Stimulated activated naive CD4-positive, alpha-beta T cell treated with Interleukin-2 at 50 U/mL for 16 hours (primary cell): ENCODE data around the gene KLHL42.
"Not testable (repeated sequence)": the region's sequence is repeated elsewhere in the genome, so short reads cannot be mapped to it uniquely, and the experiment has no call there.

ENCODE experiments used
- DNase-seq: peaks from one replicate; lab custom pipeline; 2025; lab: John Stamatoyannopoulos, UW

Gene KLHL42

DNA sequence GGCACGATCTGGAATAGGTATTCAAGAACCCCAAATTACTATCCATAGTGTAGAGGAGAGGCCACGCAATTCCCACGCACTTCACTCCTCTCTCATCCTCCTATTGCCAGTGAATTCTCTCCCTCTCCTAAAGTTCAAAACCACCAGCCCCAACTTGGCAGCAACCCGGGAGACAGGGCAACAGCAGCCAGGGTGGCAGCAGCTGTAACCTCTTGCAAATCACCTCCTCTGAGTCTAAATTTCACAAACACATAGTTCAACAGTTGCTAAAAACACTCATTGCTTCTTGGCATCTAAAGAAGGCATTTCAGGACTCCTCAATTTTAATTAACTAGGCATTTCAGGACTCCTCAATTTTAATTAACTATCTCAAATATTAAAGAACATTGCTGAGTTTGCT, 37.7 kb downstream of the KLHL42 start:
- no peak for DNase-seq

DNA sequence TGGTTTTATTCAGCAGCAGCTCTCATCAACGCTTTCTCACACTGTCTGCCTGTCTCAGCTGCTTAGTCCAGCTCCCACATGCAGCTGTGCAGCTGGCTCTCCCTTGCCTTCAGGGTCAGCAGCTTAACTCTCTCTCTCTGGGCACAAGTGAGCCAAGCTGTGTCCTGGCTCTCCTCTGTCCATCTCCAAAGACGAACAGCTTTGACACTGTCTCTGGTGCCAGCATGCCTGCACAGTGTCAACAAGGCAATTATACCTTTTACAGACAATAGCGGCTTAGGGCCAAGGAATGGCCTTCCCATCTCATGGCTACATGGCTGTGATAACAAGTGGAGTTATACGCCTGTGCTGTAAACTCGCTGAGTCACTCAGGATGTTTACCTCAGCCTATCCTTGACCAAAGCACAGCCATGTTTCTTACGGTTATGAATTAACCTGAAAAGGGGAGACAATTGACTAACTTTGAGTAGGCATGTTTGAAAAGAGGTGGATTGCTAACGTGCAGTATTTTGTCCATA, 38.4 kb downstream of the KLHL42 start:
- no peak for DNase-seq

DNA sequence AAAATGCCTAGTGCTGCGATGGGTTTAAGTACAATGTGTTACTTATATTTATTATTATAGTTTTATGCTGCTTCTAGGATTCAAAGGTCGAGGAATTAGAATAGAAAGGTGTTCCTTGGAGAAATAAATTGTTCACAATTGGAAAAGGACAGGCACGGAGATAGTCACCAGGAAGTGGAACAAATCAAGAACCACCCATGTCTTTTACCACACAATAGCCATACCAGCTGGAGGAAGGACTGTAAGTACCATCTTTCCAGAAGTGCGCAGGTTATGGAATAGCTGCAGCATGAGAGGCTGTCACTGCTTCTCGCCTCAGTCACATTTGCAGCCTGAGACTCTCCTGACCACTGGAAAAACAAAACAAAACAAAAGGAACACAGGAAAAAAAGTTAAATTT, 40.5 kb downstream of the KLHL42 start:
- no peak for DNase-seq

DNA sequence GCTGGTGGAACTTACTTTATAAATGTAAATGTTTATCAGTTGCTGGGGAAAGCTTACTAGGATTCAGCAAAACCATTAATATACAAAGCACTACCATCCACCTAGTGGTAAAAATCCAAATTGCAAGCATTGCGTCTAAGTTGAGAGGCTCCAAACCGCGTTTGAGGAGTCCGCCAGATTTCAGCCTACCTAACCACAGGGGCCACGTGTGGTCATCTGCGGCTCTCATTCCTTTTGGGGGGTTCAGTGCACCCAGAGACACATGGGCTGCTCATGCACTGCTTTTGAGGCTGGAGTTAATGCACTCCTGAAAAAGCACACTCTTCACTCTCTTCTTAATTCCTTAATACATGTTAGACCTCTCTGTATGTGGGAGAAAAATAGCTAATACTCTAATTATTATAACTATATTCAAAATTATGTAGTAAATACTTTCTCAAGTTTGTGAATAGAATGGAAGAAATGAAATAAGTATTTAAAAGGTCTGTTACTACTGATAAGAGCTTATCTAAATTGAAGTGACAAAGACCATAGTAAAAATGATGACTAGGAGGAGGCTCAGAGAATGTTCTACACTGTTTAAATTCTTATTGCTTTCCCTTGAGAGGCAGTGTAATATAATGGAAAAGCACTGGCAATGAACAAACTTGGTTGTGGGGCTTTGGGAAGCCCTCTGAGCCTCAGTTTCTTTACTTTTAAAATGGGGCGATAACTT, 41.4 kb downstream of the KLHL42 start:
- peak; percentile 11 for DNase-seq

DNA sequence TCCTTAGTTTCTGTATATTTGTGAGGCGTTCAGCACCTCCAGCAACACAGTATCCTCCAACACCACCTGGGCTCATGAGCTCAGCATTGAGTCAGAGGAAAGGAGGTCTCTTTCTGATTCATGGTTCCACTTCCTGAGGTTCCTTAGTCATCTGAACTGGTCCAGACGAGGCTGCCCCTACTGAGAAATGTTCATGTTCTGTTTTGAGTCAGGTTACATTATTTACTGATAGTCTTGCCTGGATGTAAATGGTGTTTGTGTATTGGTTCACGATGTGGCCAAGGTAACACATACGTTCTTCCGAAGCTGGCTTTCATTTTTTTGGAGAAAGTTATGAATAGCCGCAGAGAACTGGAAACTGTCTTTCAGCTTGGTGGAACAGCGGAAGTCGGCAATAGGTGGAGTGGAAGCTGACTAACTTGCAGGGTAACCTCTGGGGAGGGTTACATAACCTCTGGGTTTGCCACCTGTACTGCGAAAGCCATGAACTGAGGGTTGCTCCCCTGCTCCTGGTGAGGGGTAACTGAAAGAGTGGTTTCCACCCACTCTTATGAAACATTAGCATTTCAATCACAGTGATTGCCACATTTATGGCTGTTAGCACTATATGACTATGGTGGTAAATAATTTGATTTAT, 42.2 kb downstream of the KLHL42 start:
- DNase-seq = peak; percentile 77

DNA sequence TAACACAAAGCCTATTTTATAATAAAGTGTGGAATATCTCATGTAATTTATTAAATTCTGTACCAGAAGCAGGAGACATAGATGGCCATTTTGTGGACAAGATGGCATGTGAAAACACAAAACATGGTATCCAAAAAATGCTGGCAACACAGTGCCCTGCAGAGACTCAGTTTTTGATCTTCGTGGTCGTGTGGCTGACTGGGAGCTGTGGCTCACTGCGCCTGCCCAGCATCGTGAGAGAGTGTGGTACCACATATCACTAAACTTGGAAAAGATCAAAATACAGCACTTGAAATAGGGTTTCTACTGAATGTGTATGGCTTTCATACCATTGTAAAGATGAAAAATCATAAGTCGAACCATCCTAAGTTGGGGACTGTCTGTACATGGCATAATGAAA, 43.0 kb downstream of the KLHL42 start:
- DNase-seq = no peak

DNA sequence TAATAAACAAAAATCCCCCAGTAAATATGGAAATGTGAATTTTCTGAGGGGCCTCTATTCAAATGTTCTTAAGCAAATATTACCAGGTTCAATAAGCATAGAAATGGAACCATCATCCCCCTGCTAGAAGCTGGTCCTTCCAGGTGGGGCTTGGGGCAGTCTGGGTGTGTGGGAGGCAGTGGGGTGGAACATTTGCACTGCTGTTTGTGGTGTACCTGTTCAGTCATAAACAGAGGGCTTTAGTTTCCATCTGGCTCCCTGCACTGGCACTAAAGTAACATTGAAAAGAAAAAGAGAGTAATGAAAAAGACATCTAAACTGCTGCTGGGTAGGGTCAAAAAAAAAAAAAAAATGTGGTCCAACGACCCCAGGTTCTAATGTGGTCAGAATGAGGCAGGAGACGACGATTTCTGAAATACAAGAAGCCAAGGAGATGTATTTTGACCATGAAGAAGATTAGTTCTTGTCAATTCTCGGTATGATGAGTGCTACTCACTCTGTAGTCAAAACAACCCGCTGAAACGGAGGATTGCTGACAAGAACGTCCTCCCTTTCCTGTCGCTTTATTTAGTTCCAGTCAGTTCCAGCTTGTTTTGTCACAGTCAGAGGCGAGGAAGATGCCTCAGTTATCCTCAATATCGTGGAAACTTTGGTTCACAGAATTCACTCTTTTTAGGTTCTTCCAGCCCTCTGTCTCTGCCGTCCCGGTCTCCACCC, 44.3 kb downstream of the KLHL42 start:
- DNase-seq = no peak

DNA sequence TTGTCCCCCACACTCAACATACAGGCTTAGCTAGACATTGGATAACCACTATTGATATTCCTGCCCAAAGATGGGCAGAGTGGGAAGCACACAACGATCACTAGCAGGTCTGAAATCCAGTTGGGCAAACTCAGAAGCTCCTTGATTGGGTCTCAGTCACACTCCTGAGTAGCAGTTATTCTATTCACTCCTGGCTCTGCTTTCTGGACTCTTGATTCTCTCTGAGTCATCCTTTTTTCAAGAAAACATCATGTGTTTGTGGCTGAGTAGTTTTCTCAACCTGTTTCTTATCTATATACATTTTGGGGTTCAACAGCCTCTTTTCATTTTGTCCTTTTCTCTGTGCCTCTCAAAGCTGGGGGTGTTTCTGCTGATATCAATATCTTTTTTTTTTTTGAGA, 46.0 kb downstream of the KLHL42 start:
- DNase-seq = no peak

DNA sequence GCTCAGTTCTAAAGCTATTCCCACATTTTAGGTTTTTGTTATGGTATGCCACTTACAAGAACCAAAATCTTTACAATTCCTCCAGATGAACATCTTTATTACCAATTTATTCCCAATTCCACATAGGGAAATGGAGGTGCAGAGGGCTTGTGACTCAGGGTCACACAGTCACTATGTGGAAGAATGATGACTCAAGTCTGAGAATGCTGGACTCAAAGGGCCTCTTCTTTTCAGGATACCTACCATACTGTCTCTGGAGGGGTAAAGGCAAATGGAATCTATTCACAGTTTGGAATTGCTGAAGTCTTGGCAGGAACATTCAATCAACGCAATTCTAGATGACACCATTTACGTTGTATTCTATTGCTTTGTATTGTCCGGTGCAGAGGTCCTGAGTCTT, 48.2 kb downstream of the KLHL42 start:
- DNase-seq = no peak

DNA sequence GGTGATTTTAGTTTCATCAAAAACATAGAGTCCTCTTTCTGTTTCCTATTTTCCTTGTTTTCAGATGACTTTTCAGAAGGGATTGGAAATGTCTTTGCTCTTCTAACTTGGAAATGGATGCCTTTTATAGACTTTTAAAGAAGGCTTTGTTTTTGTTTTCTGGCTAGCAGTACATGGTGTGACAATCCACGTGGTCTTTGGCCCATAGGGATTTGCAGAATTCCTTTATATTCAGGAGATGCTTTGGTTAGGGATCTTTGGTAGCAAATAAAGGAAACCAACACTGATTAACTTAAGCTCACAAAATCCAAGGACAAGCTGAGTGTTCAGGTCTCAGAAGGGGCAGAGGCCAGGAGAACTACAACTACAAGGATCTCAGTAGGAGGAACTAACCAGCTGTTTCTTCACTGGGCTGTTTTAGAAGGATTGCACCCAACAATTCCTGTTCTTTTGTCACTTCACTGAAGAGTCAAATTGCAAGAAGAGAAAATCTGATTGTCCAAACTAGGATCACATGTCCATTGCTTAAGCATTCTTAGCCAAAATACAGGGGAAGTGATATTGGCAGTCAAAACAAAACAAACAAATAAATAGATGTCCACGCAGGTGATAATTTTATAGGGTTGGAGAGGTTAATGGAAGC, 58.6 kb downstream of the KLHL42 start:
- DNase-seq = no peak

DNA sequence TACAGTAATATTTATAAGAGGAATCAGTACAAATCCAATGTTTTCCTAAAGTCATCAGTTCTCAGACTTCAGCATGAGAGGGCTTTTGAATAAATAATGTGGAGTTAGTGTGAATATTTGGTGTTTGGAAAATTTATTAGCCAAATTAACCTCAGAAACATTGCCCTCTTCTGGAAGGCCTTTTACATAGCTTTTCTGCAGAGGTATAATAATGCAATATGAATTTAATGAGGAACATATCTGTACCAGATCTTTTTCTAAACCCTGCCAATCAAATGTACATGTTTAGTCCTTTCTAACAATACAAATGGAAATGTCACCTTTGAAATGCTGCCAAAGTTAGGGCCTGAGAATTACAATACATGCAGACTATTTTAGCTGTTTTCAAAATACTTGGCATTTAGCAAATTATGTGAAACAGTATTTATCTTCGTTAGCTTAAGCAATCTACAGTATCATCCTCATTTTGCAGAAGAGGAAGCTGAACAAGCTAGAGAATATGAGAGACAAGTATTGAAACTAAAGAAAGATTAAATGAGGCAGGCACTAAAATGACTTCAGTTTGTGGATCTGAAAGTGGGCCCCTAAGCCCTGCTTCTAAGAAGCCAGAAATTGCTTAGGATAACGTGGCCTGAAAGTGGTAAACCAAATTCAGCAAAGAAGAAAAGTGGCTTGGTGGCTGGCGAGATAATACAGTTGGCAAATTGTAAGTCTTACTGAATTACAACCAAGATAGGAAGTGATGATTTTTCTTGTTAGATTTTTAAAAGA, 60.4 kb downstream of the KLHL42 start:
- no peak for DNase-seq

DNA sequence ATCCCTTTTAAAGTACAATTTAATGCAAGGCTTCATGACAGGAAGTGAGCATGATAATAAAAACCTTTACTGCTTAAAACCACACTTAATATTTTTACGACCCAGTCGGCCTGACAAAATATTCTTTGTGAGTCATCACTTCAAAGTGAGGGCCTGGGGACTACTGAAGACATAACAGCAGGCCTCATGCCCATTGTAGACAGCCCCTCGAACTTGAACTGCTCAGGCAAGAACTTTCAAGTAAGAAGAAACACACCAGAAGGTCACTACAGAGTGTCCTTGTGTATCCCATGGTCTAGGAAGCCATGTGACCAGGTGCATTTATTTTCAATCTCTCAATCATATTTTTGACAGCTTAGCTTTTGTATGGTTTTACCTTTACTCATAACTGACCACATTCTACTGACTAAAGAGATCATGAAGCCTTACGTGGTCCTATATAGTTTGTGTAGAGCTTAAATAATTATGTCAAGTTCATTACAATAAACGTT, 61.4 kb downstream of the KLHL42 start:
- DNase-seq = no peak

DNA sequence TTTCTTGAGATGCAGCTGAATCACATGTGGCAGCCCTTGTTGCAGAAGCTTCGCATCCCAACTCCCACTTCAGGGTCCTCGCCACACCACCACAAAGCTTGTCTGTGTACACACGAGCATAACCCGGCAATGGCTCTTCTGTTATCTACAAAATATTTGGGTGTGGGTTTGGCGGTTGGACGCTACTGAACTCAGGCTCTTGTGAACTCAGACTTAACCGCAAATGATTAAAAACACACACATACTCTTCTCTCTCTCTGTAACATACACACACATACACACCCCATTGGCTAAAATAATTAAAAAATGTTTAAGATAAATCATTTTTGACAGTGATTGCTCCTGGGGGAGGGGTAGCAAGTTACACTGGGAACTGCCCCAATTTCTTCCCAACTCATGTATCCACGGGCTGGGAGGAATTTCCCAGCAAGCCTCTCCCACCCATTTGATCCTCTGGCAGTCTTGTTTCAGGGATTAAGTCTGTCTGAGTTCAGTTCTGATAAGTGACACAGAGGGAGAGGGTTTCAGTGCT, 63.7 kb downstream of the KLHL42 start:
- DNase-seq = no peak

DNA sequence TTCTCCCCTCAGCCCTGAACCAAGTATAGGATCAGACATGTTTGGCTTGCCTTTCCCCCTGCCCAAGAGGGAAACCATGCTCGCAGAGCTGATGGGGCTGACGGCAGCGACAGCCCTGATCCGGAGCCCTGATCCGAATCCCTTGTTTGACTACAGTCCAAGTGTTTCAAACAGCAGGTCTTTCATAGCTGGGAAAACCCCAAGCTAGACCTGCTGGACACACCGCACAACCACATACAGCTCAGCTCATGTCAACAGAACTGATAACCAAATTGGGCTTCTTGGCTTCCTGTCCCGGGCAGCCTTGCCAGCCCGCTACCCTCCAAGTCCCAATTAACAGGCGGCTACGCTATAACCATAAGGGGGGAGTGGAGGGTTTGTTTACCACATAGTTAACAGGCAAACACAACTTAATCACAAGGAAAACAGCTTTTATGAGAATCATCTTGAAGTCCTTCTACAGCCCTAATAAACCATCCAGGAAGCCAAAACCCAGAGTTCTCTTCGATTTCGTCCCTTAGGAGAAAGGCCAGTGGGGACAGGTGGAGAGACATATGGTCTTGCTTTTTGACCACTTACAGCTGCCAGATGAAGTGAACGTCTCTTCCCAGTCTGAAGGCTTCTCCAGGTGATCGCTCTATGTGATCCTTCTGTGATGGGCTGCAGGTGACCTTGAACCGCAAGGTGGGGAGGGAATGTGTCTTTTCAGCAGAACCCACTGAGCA, 64.5 kb downstream of the KLHL42 start:
- DNase-seq = no peak

DNA sequence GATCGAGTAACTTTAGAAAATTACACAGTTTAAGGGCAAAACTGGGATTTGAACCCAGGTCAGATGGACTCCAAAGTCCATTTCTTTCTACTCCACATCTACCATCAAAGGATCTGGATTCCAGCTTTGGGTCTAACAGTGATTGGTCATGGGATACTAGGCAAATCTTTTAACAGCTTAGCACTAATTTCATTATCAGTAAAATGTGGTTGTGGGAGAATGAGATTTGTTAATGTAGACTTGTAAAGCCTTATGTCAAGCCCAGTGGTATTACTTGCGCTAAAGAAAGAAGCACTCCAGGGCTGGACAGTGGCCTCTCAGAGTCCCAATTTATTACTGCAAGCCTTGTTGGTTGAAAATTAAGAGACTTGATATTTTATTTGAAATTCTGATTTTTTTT, 65.2 kb downstream of the KLHL42 start:
- no peak for DNase-seq

DNA sequence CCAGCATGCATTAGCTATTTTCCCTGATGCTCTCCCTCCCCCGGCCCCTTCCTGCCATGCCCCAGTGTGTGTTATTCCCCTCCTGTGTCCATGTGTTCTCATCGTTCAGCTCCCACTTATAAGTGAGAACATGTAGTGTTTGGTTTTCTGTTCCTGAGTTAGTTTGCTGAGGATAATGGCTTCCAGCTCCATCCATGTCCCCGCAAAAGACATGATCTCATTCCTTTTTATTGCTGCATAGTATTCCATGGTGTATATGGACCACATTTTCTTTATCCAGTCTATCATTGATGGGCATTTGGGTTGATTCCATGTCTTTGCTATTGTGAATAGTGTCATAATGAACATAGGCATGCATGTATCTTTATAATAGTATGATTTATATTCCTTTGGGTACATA, 65.7 kb downstream of the KLHL42 start:
- not testable (repeated sequence) for DNase-seq

DNA sequence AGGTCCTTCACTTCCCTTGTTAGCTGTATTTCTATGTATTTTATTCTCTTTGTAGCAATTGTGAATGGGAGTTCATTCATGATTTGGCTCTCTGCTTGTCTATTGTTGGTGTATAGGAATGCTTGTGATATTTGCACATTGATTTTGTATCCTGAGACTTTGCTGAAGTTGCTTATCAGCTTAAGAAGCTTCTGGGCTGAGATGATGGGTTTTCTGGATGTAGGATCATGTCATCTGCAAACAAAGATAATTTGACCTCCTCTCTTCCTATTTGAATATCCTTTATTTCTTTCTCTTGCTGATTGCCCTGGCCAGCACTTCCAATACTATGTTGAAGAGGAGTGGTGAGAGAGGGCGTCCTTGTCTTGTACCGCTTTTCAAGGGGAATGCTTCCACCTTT, 67.3 kb downstream of the KLHL42 start:
- DNase-seq = not testable (repeated sequence)

DNA sequence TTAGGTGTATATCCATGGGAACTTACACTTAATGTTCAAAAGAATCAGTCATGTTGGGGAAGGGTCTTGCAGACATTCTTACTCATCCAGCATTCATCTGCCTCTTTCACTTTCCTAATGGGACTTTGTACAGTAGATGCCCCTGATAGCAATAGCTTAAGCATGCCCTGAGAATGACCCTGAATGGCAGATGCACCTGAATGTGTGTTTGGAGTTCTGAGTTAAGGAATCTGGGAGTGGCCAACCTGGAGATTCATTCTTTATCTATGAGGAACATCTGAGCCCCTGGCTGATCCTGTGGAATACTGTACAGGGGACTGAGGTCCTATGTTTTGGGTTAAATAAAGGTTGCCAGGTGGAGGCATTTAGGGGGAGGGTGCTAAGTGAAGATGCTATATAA, 71.3 kb downstream of the KLHL42 start:
- DNase-seq = no peak

DNA sequence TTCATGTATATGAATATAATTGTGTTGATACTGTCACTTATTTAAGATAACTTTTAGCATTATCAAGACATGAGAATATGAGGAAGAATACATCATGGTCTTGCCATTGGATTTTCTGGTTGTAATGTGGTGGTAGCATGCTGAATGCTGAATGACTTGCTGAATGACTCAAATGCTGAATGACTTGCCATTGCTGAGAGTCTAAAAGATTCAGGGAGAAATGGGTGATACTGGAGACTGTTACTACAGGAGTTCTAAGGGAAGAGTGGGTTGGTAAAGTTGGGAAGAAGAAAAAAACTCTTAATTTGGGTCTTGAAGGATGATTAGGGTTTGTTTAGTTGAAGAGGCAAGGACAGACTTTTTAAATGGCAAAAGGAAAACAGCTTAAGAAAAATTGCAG, 72.1 kb downstream of the KLHL42 start:
- no peak for DNase-seq
